Tibial artery (tissue), 4 donors: ENCODE results near the gene SACM1L.

Source experiments
- DNase-seq, 2 donors: peaks; one replicate each; pipeline ENCODE4 v3.0.0-alpha.2; 2019
- H3K27ac ChIP-seq, 2 donors: fragments of 200-600 bp; sonication (generic) in 1 of 2; 1 replicate in 1 of 2; 2 replicates in 1 of 2; pipeline ENCODE4 v1.5.1; 2018 to 2019; ENCODE audit warnings: mild to moderate bottlenecking in 1 of 2
- H3K27me3 ChIP-seq, 2 donors: fragments of 200-600 bp; sonication (generic) in 1 of 2; one replicate each; pipeline versions ENCODE4 v1.5.1 to v1.6.0; 2016 to 2019
- H3K36me3 ChIP-seq, 3 donors: fragments of 200-600 bp; sonication (generic) in 2 of 3; one replicate each; pipeline ENCODE4 v1.5.1; 2016 to 2019; ENCODE audit warnings: mild to moderate bottlenecking in 2 of 3
- H3K4me1 ChIP-seq, 4 donors: fragments of 200-600 bp; sonication (generic) in 2 of 4; 1 replicate in 3 of 4; 2 replicates in 1 of 4; pipeline ENCODE4 v1.5.1; 2016 to 2019
- H3K4me3 ChIP-seq, 2 donors: fragments of 200-600 bp; sonication (generic) in 1 of 2; 1 replicate in 1 of 2; 2 replicates in 1 of 2; pipeline ENCODE4 v1.5.1; 2018 to 2019; ENCODE audit warnings: mild to moderate bottlenecking in 2 of 2
- H3K9me3 ChIP-seq, 3 donors: fragments of 200-600 bp; sonication (generic) in 1 of 3; one replicate each; pipeline ENCODE4 v1.5.1; 2016 to 2019
- intact Hi-C: fragments of 100-400 bp; cut with DNase I; formaldehyde crosslinking; loops from one replicate; pipeline ENCODE4 v1.15.0; 2023; ENCODE audit warnings: low total_unique reads
- TF ChIP-seq, protein P1 (sequence below), 2 experiments: fragments of 200-600 bp in 1 of 2; fragments of 450-650 bp in 1 of 2; IDR thresholded peaks; one replicate each; pipeline ENCODE4 v1.5.1; 2017 to 2019; ENCODE audit warnings: antibody characterized with exemption in 2 of 2, mild to moderate bottlenecking in 1 of 2, moderate library complexity in 1 of 2

Gene SACM1L

DNA sequence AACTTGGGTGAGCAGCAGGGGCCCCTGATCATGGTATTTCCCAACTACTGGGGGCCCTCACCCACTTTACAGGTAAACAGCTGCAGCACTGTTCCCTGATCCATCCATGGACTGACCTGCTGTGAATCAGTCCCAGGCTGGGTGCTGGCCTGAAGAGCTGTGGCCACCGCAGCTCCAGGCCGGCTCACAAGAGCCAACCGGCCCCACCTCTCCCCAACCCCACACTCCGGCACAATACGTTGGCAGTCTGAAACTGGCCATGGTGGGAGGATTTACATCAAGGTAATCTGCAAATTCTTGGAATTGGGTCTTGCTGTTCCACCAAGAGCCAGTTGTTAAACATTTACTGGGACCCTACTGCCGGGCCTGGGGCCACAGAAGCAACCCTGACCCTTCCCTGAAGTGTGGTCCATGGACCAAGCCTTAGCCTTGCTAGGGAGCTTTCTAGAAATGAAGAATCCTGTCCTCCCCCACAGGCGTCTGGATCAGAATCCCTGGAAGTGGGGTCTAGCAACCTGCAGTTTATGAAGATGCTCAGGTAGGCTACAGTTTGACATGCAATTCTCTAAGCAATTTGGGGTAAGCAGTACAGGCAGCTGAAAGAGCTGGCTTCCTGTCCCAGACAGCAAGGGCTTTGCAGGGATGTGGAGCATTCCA lies 103.4 kb downstream of the SACM1L start:
- Histone ChIP-seq H3K27ac (no peak overlapping the region), H3K9me3 (peaks cover 0 to 18% (median 0%) of the 10 kb centered on the region in 3 donors), H3K4me1 (peaks cover 0 to 12% (median 11%) of the 10 kb centered on the region in 4 donors), H3K4me3 (no peak overlapping the region), H3K36me3 (no peaks in the 10 kb centered on the region), H3K27me3 (peaks cover 0 to 45% of the 10 kb centered on the region in 2 donors)
- DNase-seq: no peak
- TF ChIP-seq, protein P1, sequence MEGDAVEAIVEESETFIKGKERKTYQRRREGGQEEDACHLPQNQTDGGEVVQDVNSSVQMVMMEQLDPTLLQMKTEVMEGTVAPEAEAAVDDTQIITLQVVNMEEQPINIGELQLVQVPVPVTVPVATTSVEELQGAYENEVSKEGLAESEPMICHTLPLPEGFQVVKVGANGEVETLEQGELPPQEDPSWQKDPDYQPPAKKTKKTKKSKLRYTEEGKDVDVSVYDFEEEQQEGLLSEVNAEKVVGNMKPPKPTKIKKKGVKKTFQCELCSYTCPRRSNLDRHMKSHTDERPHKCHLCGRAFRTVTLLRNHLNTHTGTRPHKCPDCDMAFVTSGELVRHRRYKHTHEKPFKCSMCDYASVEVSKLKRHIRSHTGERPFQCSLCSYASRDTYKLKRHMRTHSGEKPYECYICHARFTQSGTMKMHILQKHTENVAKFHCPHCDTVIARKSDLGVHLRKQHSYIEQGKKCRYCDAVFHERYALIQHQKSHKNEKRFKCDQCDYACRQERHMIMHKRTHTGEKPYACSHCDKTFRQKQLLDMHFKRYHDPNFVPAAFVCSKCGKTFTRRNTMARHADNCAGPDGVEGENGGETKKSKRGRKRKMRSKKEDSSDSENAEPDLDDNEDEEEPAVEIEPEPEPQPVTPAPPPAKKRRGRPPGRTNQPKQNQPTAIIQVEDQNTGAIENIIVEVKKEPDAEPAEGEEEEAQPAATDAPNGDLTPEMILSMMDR (IDR thresholded peaks at IDR 0.05): no peak
- intact Hi-C loops: no loop called here

DNA sequence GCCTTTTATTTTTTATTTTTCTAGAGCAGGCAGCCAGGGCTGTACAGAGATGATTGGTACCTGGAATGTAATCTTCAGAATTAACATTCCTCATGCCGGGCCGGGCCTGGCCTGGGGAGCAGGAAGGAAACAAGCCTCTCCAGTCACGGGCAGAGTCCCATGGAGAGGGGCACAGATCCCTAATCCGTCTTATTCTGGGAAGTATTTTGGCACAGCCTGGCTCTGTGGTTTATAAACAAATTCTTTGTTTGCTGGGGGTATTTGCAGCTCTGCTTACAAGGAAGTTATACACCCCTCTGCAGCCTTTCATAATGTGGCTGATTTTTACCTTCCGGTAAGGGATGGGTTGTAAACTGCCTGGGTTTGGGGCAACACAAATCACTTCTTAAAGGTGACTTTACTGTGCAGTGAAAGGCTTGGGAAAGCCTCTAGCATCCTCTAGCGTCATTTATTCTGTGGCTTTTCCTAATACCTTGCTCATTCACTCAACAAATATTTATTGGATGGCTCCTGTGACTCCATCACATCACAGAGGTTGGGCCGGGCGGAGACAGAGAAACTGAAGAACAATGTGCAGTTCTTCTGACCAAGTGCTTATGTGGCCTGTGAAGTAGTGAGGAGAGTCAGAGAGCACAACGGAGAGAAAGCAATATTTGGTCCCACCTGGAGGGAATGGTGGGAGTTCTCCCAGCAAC lies 104.4 kb downstream of the SACM1L start:
- H3K27ac ChIP-seq: no peak overlapping the region
- intact Hi-C loops: no loop called here
- no peaks in the 10 kb centered on the region for H3K36me3 ChIP-seq
- no peak overlapping the region for H3K4me3 ChIP-seq
- H3K4me1 ChIP-seq: peaks cover 0 to 12% (median 11%) of the 10 kb centered on the region in 4 donors
- peaks cover 0 to 54% of the 10 kb centered on the region in 2 donors for H3K27me3 ChIP-seq
- TF ChIP-seq, protein P1 (IDR thresholded peaks at IDR 0.05): no peak
- DNase-seq: no peak
- H3K9me3 ChIP-seq: peaks cover 0 to 11% (median 0%) of the 10 kb centered on the region in 3 donors

DNA sequence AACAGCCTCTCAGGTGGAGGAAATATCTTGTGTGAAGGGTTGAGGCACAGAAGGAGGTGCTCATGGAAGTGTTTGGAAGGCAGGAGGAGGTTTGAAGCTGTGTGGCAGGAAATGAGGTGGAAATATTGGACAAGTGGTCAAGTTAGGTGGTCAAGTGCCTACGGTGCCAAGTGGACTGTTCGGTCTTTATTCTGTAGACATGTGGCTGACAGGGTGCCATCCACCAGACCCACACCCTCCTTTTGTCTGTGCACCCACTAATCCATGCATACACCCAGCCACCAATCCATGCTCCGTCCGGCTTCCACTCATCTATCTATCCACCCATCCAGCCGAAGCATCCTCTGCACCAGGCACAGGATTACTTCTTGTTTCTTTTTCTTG lies 105.0 kb downstream of the SACM1L start:
- Histone ChIP-seq H3K4me1 (peaks cover 0 to 12% (median 11%) of the 10 kb centered on the region in 4 donors), H3K9me3 (peaks cover 0 to 10% (median 0%) of the 10 kb centered on the region in 3 donors), H3K27me3 (peaks cover 0 to 59% of the 10 kb centered on the region in 2 donors), H3K36me3 (no peaks in the 10 kb centered on the region), H3K27ac (no peak overlapping the region), H3K4me3 (no peak overlapping the region)
- intact Hi-C loops: no loop called here
- TF ChIP-seq, protein P1 (IDR thresholded peaks at IDR 0.05): no peak
- no peak for DNase-seq

DNA sequence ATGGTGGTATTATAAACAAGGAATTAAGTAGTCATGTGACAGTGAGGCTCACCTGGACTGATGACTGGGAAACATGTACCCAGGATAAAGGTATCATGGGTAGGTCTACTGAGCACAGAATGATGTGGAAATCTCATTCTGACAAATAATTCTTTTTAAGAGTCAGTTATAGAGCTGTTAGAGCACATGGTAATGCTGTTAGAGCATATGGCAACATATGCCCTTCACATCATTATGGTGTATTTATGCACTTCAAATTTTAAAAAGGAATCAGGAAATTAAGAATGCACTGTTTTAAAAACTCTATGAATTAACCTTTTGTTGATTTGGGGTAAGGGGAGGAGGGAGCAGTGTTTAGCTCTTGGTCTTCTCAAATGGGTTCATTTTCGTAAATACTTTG lies 105.5 kb downstream of the SACM1L start:
- H3K27me3 ChIP-seq: peaks cover 0 to 61% of the 10 kb centered on the region in 2 donors
- peaks cover 0 to 12% (median 11%) of the 10 kb centered on the region in 4 donors for H3K4me1 ChIP-seq
- TF ChIP-seq, protein P1 (IDR thresholded peaks at IDR 0.05): no peak
- no peak overlapping the region for H3K4me3 ChIP-seq
- DNase-seq: no peak
- no peaks in the 10 kb centered on the region for H3K36me3 ChIP-seq
- H3K27ac ChIP-seq: no peak overlapping the region
- intact Hi-C loops: no loop called here
- peaks cover 0 to 5% (median 0%) of the 10 kb centered on the region in 3 donors for H3K9me3 ChIP-seq
